Measurements from ENCODE around the gene TENM3. TPM values are rescaled to one million over a fixed set of nuclear protein-coding genes. Genes with fewer than 3 reads are reported as not detected.

TENM3 gene
- total RNA-seq, 1 experiment from 2014 or later: not detected

DNA sequence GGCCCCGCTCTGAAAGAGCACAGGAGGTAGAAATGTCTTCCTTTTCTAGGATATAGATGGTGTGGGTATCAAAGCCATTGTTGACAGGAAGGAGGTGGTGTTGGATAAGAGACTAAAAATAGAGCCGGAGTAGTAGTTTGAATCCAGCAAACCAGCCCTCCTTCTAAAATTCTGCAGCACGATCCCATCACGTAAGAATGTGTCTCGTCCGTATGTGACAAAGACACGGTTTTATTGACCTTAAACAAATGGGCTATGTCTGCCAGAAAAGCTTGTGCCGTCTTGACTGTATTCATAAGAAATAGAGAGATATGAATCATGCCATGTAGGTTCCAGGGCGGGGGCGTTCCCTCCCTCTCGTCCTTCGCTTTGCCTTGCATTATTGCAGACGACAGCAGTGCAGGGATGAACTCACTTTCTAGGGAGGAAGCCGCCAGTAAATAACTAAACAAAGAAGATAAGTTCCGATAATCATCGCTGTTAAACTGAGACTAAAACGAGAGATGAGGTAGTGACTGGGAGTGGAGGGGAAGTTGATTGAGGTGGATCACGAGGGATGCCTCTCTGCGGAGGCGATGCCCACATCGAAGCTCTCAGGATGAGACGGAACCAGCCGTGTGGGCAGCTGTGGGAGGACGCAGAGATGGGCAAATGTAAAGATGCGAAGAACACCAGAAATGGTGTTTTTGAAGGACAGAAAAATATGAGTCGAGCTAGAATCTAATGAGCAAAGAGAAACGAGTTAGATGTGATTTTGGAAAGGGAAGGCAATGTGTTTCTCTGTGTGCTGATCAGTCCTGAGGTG is 3.4 kb downstream of the TENM3 start:
- BruUV-seq (replicated peaks): no TSS peak

DNA sequence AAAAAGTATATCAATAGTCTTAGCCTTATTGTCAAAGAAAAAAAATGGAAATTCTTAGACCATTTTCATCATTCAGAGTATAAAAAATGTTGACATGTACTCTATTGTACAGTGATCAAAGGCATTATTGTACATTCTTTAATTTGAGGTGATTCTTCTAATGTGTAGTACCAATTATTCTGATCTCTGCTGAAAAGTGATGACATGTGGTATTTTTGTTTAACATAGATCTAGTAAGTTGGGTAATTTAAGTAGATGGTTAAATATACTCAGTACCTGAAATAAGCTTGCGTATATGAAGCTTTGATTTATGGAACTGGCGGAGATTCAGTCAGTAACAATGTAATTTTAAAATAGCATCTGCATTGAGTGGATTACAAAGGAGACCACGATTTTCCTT is 5.1 kb downstream of the TENM3 start:
- H3K27ac ChIP-seq: no peak overlapping the region
- H3K9me2 ChIP-seq (ENCODE audit: insufficient read depth): no peaks in the 10 kb centered on the region
- no peaks in the 10 kb centered on the region for H3K36me3 ChIP-seq (ENCODE audit: low read depth)
- H3K4me2 ChIP-seq: no peak overlapping the region
- no peak overlapping the region for H3K4me3 ChIP-seq
- BruUV-seq (replicated peaks): no TSS peak
- H4K20me1 ChIP-seq (ENCODE audit: insufficient read depth): no peaks in the 10 kb centered on the region
- H2AFZ ChIP-seq: no peak overlapping the region
- TF ChIP-seq, protein P1, sequence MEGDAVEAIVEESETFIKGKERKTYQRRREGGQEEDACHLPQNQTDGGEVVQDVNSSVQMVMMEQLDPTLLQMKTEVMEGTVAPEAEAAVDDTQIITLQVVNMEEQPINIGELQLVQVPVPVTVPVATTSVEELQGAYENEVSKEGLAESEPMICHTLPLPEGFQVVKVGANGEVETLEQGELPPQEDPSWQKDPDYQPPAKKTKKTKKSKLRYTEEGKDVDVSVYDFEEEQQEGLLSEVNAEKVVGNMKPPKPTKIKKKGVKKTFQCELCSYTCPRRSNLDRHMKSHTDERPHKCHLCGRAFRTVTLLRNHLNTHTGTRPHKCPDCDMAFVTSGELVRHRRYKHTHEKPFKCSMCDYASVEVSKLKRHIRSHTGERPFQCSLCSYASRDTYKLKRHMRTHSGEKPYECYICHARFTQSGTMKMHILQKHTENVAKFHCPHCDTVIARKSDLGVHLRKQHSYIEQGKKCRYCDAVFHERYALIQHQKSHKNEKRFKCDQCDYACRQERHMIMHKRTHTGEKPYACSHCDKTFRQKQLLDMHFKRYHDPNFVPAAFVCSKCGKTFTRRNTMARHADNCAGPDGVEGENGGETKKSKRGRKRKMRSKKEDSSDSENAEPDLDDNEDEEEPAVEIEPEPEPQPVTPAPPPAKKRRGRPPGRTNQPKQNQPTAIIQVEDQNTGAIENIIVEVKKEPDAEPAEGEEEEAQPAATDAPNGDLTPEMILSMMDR (conservative IDR thresholded peaks at IDR 0.05): no peak
- TF ChIP-seq EZH2 (IDR thresholded peaks at IDR 0.05; ENCODE audit: low read depth): no peak
- H3K4me1 ChIP-seq (replicated peaks; ENCODE audit: insufficient read depth): no peaks in the 10 kb centered on the region
- ChIA-PET POLR2A (ENCODE audit: unreplicated experiment) (no interaction called here), CTCF (no interaction called here)
- no peaks in the 10 kb centered on the region for H3K79me2 ChIP-seq (ENCODE audit: low read depth)
- intact Hi-C loops (cut with micrococcal nuclease; ENCODE audit: unreplicated experiment): no loop called here
- no peak for DNase-seq
- H3F3A ChIP-seq (ENCODE audit: insufficient read depth, low read depth): no peaks in the 10 kb centered on the region
- peaks cover 29% of the 10 kb centered on the region; the same call in 1 of the 2 replicates for H3K27me3 ChIP-seq (ENCODE audit: insufficient read depth, low read depth)
- H3K9me3 ChIP-seq (ENCODE audit: insufficient read depth, low read depth): no peaks in the 10 kb centered on the region

More for the DNA sequence above, 3.4 kb downstream of the TENM3 start:
- Histone ChIP-seq H3K9me3 (ENCODE audit: insufficient read depth, low read depth) (no peaks in the 10 kb centered on the region), H3K4me3 (no peak overlapping the region), H3K27me3 (ENCODE audit: insufficient read depth, low read depth) (peaks cover 29% of the 10 kb centered on the region; the same call in 1 of the 2 replicates), H3K4me1 (replicated peaks; ENCODE audit: insufficient read depth) (no peaks in the 10 kb centered on the region), H3K36me3 (ENCODE audit: low read depth) (no peaks in the 10 kb centered on the region), H3K4me2 (no peak overlapping the region), H3F3A (ENCODE audit: insufficient read depth, low read depth) (no peaks in the 10 kb centered on the region), H3K79me2 (ENCODE audit: low read depth) (no peaks in the 10 kb centered on the region), H2AFZ (no peak overlapping the region), H3K27ac (no peak overlapping the region), H3K9me2 (ENCODE audit: insufficient read depth) (no peaks in the 10 kb centered on the region), H4K20me1 (ENCODE audit: insufficient read depth) (no peaks in the 10 kb centered on the region)
- TF ChIP-seq, protein P1 (conservative IDR thresholded peaks at IDR 0.05): no peak
- no peak for TF ChIP-seq EZH2 (IDR thresholded peaks at IDR 0.05; ENCODE audit: low read depth)
- POLR2A ChIA-PET (ENCODE audit: unreplicated experiment): no interaction called here
- CTCF ChIA-PET: no interaction called here
- intact Hi-C loops (cut with micrococcal nuclease; ENCODE audit: unreplicated experiment): no loop called here
- DNase-seq: no peak

DNA sequence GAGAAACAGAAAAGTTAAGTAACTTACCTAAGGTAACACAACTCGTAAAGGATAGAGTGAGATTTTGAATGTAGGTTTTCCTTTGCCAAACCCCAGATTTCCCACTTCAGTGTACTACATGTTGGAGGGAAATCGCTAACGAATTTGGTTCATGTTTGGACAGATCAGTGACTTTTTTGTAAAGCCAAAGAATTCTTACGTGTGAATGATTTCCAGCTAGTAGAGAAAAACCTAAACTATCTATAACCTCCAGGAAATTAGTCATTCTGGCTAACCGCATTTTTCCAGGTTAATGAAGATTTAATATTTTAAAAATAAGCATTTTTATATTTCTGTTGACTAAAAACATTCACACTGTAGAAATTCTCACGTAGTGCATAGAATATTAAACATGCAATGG is 7.2 kb downstream of the TENM3 start:
- Histone ChIP-seq H3K27ac (no peak overlapping the region), H3K79me2 (ENCODE audit: low read depth) (no peaks in the 10 kb centered on the region), H3K4me2 (no peak overlapping the region), H3K9me3 (ENCODE audit: insufficient read depth, low read depth) (no peaks in the 10 kb centered on the region), H3K9me2 (ENCODE audit: insufficient read depth) (no peaks in the 10 kb centered on the region), H3K27me3 (ENCODE audit: insufficient read depth, low read depth) (peaks cover 25% of the 10 kb centered on the region; the same call in 1 of the 2 replicates), H3K4me3 (no peak overlapping the region), H3K4me1 (replicated peaks; ENCODE audit: insufficient read depth) (no peaks in the 10 kb centered on the region), H4K20me1 (ENCODE audit: insufficient read depth) (no peaks in the 10 kb centered on the region), H3K36me3 (ENCODE audit: low read depth) (no peaks in the 10 kb centered on the region), H2AFZ (no peak overlapping the region), H3F3A (ENCODE audit: insufficient read depth, low read depth) (no peaks in the 10 kb centered on the region)
- POLR2A ChIA-PET (ENCODE audit: unreplicated experiment): no interaction called here
- no peak for TF ChIP-seq EZH2 (IDR thresholded peaks at IDR 0.05; ENCODE audit: low read depth)
- TF ChIP-seq, protein P1 (conservative IDR thresholded peaks at IDR 0.05): no peak
- CTCF ChIA-PET: no interaction called here
- no peak for DNase-seq
- intact Hi-C loops (cut with micrococcal nuclease; ENCODE audit: unreplicated experiment): no loop called here
- BruUV-seq (replicated peaks): no TSS peak
